Endothelial cell of umbilical vein (primary cell): ENCODE data around the gene SRP9. TPM values are rescaled to one million over a fixed set of nuclear protein-coding genes. Genes with fewer than 3 reads are reported as not detected.

Source experiments
- BruUV-seq: library from RNA; stranded (reverse); fragments of 400-500 nt; replicated peaks from 2 replicates; lab custom pipeline; 2021; lab: Mats Ljungman, UMichigan
- CTCF ChIA-PET: fragments of 300-600, 350-600 bp; sonication (Branson Sonifier 250); formaldehyde crosslinking; loops from one replicate; lab custom pipeline; 2021; ENCODE audit warnings: antibody characterized with exemption, inconsistent platforms; lab: Charles Lee
- POLR2A ChIA-PET: fragments of 300-600, 350-600 bp; sonication (Branson Sonifier 250); formaldehyde crosslinking; loops from one replicate; lab custom pipeline; 2021; ENCODE audit warnings: antibody characterized with exemption, inconsistent platforms; lab: Charles Lee
- DNase-seq: peaks from one replicate; pipeline ENCODE4 v3.0.0-alpha.2; 2011; ENCODE audit warnings: low read depth, low spot score
- FAIRE-seq: peaks from 2 replicates; lab custom pipeline; 2011; peaks lifted over from hg19 to GRCh38; lab: Jason Lieb, UNC
- H2AFZ ChIP-seq: 2 replicates; pipeline ENCODE4 v1.6.0; 2012; ENCODE audit warnings: low read depth, low read length, control low read depth, inconsistent platforms
- H3K27ac ChIP-seq: 2 replicates; pipeline ENCODE4 v1.5.1; 2011; ENCODE audit warnings: low read depth, mild to moderate bottlenecking, control low read depth, low read length, moderate library complexity; ENCODE audit not compliant: insufficient read depth
- H3K27me3 ChIP-seq, 2 experiments: 2 replicates each; pipeline versions ENCODE4 v1.6.0 to v1.6.1; 2011; ENCODE audit warnings: low read length in 2 of 2, mixed read lengths in 1 of 2; ENCODE audit not compliant: control insufficient read depth in 2 of 2, insufficient read depth in 2 of 2
- H3K36me3 ChIP-seq, 2 experiments: 2 replicates in 1 of 2; 3 replicates in 1 of 2; pipeline ENCODE4 v1.5.1; 2011; ENCODE audit warnings: low read length in 2 of 2, mild to moderate bottlenecking in 1 of 2, moderate library complexity in 1 of 2; ENCODE audit not compliant: control insufficient read depth in 2 of 2, insufficient read depth in 2 of 2; ENCODE audit errors: extremely low read depth in 1 of 2
- H3K4me1 ChIP-seq: 3 replicates; pipeline ENCODE4 v1.5.1; 2011; ENCODE audit warnings: mild to moderate bottlenecking, low read length; ENCODE audit not compliant: control insufficient read depth, insufficient read depth; ENCODE audit errors: extremely low read depth
- H3K4me2 ChIP-seq: 2 replicates; pipeline ENCODE4 v1.6.1; 2011; ENCODE audit warnings: low read length, control low read depth, mixed read lengths; ENCODE audit not compliant: insufficient read depth
- H3K4me3 ChIP-seq, 3 experiments: fragments of 200-600 bp in 1 of 3; sonication (generic), shearing (Covaris generic) in 1 of 3; replicated peaks in 1 of 3; 2 replicates each; pipeline ENCODE4 v1.5.1; 2011 to 2016; ENCODE audit warnings: control low read depth in 3 of 3, low read length in 3 of 3, mild to moderate bottlenecking in 2 of 3, inconsistent platforms in 1 of 3, low read depth in 1 of 3, moderate library complexity in 1 of 3; ENCODE audit not compliant: insufficient read depth in 1 of 3
- H3K79me2 ChIP-seq: 2 replicates; pipeline ENCODE4 v1.6.0; 2012; ENCODE audit warnings: low read length, inconsistent platforms; ENCODE audit not compliant: control insufficient read depth, insufficient read depth
- H3K9ac ChIP-seq: replicated peaks from 2 replicates; pipeline ENCODE3; 2011; ENCODE audit warnings: low read length, control low read depth; ENCODE audit not compliant: insufficient read depth; ENCODE audit errors: extremely low read depth
- H3K9me1 ChIP-seq: replicated peaks from 3 replicates; pipeline ENCODE4 v1.6.0; 2011; ENCODE audit warnings: mild to moderate bottlenecking, low read length; ENCODE audit not compliant: control insufficient read depth, insufficient read depth; ENCODE audit errors: extremely low read depth
- H3K9me3 ChIP-seq: replicated peaks from 2 replicates; pipeline ENCODE4 v1.5.1; 2012; ENCODE audit warnings: low read length, inconsistent platforms; ENCODE audit not compliant: control insufficient read depth, insufficient read depth
- H4K20me1 ChIP-seq: replicated peaks from 2 replicates; pipeline ENCODE3; 2011; ENCODE audit warnings: mild to moderate bottlenecking, low read length; ENCODE audit not compliant: control insufficient read depth, insufficient read depth; ENCODE audit errors: extremely low read depth
- EZH2 ChIP-seq: IDR thresholded peaks from 2 replicates; pipeline ENCODE4 v1.6.1; 2012; ENCODE audit warnings: borderline replicate concordance, low read depth, mild to moderate bottlenecking, moderate library complexity, low read length, inconsistent platforms; ENCODE audit not compliant: severe bottlenecking
- FOS ChIP-seq: IDR thresholded peaks from 2 replicates; pipeline ENCODE4 v1.6.1; 2011; ENCODE audit warnings: mild to moderate bottlenecking, low read length, moderate library complexity, borderline replicate concordance; ENCODE audit not compliant: insufficient read depth
- GATA2 ChIP-seq: IDR thresholded peaks from 2 replicates; pipeline ENCODE4 v1.7.0; 2011; ENCODE audit warnings: low read depth, mild to moderate bottlenecking, moderate library complexity, mixed read lengths, low read length; ENCODE audit not compliant: insufficient read length, insufficient read depth
- JUN ChIP-seq: IDR thresholded peaks from 2 replicates; pipeline ENCODE4 v1.6.1; 2011; ENCODE audit warnings: borderline replicate concordance, low read depth; ENCODE audit not compliant: insufficient read length, insufficient read depth
- MYC ChIP-seq: IDR thresholded peaks from one replicate; pipeline ENCODE4 v1.6.1; 2011; ENCODE audit warnings: mild to moderate bottlenecking, low read depth, low read length
- POLR2A ChIP-seq: IDR thresholded peaks from 2 replicates; pipeline ENCODE4 v1.6.1; 2012; ENCODE audit warnings: low read depth, mild to moderate bottlenecking, control low read depth, low read length
- POLR2AphosphoS5 ChIP-seq: IDR thresholded peaks from 2 replicates; pipeline ENCODE4 v1.6.1; 2012; ENCODE audit warnings: low read depth, mild to moderate bottlenecking, control low read depth, low read length, moderate library complexity; ENCODE audit not compliant: insufficient read depth
- dilution Hi-C: fragments of 300-500 bp; cut with MboI; formaldehyde crosslinking; loops from one replicate; pipeline ENCODE4 v1.15.0; 2019; ENCODE audit warnings: low sequenced_read_pairs; ENCODE audit not compliant: extremely low pct_ligation_motif_present
- intact Hi-C: fragments of 100-400 bp; cut with micrococcal nuclease; formaldehyde crosslinking; loops from one replicate; pipeline ENCODE4 v1.10.0; 2022
- polyA plus RNA-seq, 4 experiments: library from polyadenylated mRNA; depleted of rRNA in 3 of 4; stranded (reverse) in 3 of 4; unstranded in 1 of 4; fragments of >200 nt; gene quantifications; 2 replicates each; pipeline versions ENCODE4 v1.2.1 to v1.2.3, GENCODE V29; 2011 to 2012; ENCODE audit warnings: missing spikeins in 1 of 4
- total RNA-seq: library from RNA; stranded (reverse); gene quantifications from 2 replicates; pipeline ENCODE4 v1.2.3, GENCODE V29; 2021
- TF ChIP-seq, protein P1 (sequence below): IDR thresholded peaks from 2 replicates; pipeline ENCODE4 v1.6.1; 2011; ENCODE audit not compliant: insufficient read depth, insufficient read length
- TF ChIP-seq, protein P2 (sequence below), 2 donors: IDR thresholded peaks; 1 replicate in 1 of 2; 2 replicates in 1 of 2; pipeline ENCODE4 v1.5.1; 2011; ENCODE audit warnings: low read length in 2 of 2, mild to moderate bottlenecking in 2 of 2, moderate library complexity in 2 of 2, control low read depth in 1 of 2, inconsistent platforms in 1 of 2, low read depth in 1 of 2; ENCODE audit not compliant: insufficient read depth in 1 of 2; ENCODE audit errors: extremely low read depth in 1 of 2

SRP9 gene
- total and polyA plus RNA-seq, 2 donors (not counting 3 experiments of a cell fraction or from before 2014, with no cell fraction given) = 283 to 384 TPM

DNA sequence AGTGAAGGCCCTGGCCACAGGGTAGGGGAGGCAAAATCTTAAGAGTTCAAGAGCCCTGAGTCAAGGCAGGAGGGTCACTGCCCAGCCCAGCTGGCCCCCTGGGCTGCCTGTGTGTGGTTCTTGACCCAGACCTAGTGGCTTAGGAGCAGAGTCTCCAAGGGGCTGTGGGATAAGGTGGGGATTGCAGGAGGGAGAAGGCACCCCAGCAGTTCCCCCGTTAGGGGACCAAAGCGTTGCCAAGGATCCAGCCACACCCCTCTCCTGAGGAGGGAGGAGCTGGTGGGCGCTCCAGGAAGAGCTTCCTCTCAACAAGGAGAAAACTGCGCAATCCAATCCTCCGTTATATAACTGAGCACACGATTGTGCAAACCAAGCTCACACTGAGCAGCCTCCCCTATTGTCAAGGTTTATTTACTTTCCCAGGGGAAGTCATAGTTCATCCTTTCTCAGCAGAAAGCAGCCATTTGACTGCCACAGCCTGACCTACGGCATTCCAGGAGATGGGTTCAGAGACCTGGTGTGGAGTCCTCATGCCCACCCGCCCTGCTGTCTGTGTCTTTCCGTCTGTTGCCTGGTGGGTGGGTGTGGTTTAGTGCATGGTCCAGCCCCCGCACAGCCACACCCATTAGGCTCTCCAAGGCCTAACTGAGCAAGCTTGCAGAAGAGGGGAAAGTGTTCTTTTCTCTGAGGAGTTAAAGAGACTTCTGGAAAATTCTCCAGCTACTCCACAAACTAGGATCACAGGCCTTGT, 35.8 kb downstream of the SRP9 start:
- DNase-seq (peak; percentile 25), FAIRE-seq (peak; percentile 59)
- Histone ChIP-seq H3K36me3 (no peaks in the 10 kb centered on the region), H3K4me1 (peaks cover 15% of the 10 kb centered on the region), H3K27ac (no peak overlapping the region), H3K9me1 (no peaks in the 10 kb centered on the region), H3K9me3 (no peaks in the 10 kb centered on the region), H3K4me2 (no peak overlapping the region), H3K27me3 (no peaks in the 10 kb centered on the region), H3K9ac (no peak overlapping the region), H3K79me2 (no peaks in the 10 kb centered on the region), H4K20me1 (no peaks in the 10 kb centered on the region), H2AFZ (no peak overlapping the region), H3K4me3 (no peak overlapping the region)
- POLR2A ChIA-PET = no interaction called here
- CTCF ChIA-PET = interaction anchor here (0.9 to 3.8 kb wide), 6 partner anchors 9 to 339 kb away, joined by 3 to 14 read pairs (median 5); partner anchors contain the start of gene SRP9
- TF ChIP-seq, protein P1, sequence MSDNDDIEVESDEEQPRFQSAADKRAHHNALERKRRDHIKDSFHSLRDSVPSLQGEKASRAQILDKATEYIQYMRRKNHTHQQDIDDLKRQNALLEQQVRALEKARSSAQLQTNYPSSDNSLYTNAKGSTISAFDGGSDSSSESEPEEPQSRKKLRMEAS = no peak
- TF ChIP-seq JUN (no peak), EZH2 (no peak), POLR2AphosphoS5 (no peak), POLR2A (no peak), MYC (no peak), GATA2 (no peak), FOS (no peak)
- TF ChIP-seq, protein P2, sequence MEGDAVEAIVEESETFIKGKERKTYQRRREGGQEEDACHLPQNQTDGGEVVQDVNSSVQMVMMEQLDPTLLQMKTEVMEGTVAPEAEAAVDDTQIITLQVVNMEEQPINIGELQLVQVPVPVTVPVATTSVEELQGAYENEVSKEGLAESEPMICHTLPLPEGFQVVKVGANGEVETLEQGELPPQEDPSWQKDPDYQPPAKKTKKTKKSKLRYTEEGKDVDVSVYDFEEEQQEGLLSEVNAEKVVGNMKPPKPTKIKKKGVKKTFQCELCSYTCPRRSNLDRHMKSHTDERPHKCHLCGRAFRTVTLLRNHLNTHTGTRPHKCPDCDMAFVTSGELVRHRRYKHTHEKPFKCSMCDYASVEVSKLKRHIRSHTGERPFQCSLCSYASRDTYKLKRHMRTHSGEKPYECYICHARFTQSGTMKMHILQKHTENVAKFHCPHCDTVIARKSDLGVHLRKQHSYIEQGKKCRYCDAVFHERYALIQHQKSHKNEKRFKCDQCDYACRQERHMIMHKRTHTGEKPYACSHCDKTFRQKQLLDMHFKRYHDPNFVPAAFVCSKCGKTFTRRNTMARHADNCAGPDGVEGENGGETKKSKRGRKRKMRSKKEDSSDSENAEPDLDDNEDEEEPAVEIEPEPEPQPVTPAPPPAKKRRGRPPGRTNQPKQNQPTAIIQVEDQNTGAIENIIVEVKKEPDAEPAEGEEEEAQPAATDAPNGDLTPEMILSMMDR (IDR thresholded peaks at IDR 0.05; ENCODE audit: extremely low read depth in 1 of 2, insufficient read depth in 1 of 2, low read depth in 1 of 2, low read length in 2 of 2) = no peak
- dilution Hi-C loops (no loop called here), intact Hi-C loops (no loop called here)
- no TSS peak for BruUV-seq
